Vein endothelial cell (primary cell): ENCODE measurements around the gene BMP7. TPM values are rescaled to one million over a fixed set of nuclear protein-coding genes. Genes with fewer than 3 reads are reported as not detected.

Experiments
- small RNA-seq: library from RNA; depleted of rRNA; stranded (forward); fragments of <200 nt; gene quantifications from one replicate; pipeline ENCODE3, GENCODE V24; 2012
- total RNA-seq: library from RNA; depleted of rRNA; stranded (reverse); fragments of >200 nt; gene quantifications from 2 replicates; pipeline ENCODE4 v1.2.3, GENCODE V29; 2012

The BMP7 gene
- not detected in 2 replicates for total RNA-seq

GRCh38 chr20:57266291-57267157 is at the start of gene BMP7:
Gene BMP7, minus strand, starts transcription at chr20:57266641. Its CDS starts 519 bp downstream, at chr20:57266122.

Small RNAs within 50 kb of the gene (small RNA-seq; reads per million reads assigned to genes)
- gene RF00019, result not detected

Other genes with a start within 250 kb of the BMP7 start
- gene SPO11, start 63.2 kb upstream of the BMP7 start, total RNA-seq, result not detected in 2 replicates
- gene RAE1, start 84.6 kb upstream of the BMP7 start, total RNA-seq, result 30.1 and 36.9 TPM in 2 replicates
- 22.0 and 25.8 TPM in 2 replicates for gene RBM38, start 124.8 kb upstream of the BMP7 start, total RNA-seq